NCI-H460 (cell line): ENCODE measurements around the gene SRSF5. TPM values are rescaled to one million over a fixed set of nuclear protein-coding genes. Genes with fewer than 3 reads are reported as not detected.
A peak's percentile ranks its signal among the peaks of the same experiment; 100 is the strongest.
"Not testable (repeated sequence)": the region's sequence is repeated elsewhere in the genome, so short reads cannot be mapped to it uniquely, and the experiment has no call there.

ENCODE experiments used
- DNase-seq: peaks from one replicate; pipeline ENCODE4 v3.0.0-alpha.2; 2016; ENCODE audit warnings: low read depth; ENCODE audit errors: extremely low read depth
- small RNA-seq, 2 experiments: library from RNA; depleted of rRNA; stranded (forward); fragments of <200 nt; gene quantifications; one replicate each; pipeline ENCODE3, GENCODE V24; 2014
- total RNA-seq: library from RNA; depleted of rRNA; stranded (reverse); fragments of >200 nt; shearing (Covaris generic); gene quantifications from 2 replicates; pipeline ENCODE4 v1.2.3, GENCODE V29; 2014; rRNA removed

The SRSF5 gene
- total RNA-seq, 1 experiment from 2014 or later, result 166 TPM

DNA sequence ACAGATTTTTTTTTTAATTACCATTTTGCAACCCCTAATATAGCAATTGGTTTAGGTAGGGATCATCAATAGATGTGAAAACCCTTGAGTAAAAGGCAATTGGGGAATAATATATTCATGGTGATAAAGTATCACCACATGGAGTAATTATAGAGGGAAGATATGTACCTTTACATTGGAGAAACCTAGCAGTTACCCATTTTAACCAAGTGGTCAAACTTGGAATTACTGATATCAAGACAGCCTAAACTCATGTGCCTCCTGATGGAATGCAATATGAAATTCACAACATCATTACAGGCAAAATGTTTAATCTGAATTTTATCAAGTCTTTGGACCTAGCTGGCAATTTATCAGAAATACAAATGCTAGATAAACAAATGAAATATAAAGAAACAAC, 36.8 kb downstream of the SRSF5 start:
- no peak for DNase-seq

DNA sequence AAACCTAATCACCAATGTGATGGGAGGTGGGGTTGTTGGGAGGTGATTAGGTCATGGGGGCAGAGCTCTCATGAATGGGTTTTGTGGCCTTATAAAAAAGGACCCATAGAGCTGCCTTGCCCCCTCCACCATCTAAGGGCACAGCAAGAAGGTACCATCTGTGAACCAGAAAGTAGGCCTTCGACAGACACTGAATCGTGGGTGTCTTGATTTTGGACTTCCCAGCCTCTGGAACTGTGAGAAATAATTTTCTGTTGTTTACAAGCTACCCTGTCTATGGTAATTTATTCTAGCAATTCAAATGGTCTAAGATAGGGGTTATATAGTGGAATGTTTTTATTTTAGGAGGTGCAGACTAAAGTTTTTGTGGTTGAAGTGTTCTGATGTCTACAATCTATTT, 38.0 kb downstream of the SRSF5 start:
- no peak for DNase-seq

DNA sequence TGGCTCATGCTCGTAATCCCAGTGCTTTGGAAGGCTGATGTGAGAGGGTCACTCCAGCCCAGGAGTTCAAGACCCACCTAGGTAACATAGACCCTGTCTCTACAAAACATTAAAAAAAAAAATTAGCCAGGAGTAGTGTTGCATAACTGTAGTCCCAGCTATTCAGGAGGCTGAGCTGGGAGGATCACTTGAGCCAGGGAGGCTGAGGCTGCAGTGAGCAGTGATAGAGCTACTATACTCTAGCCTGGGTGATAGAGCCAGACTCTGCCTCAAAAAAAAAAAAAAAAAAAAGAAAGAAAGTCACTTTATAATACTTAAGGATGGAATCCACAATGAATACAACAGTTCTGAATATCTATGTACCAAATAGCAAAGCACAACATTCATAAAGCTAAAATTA, 40.2 kb downstream of the SRSF5 start:
- DNase-seq, result no peak

DNA sequence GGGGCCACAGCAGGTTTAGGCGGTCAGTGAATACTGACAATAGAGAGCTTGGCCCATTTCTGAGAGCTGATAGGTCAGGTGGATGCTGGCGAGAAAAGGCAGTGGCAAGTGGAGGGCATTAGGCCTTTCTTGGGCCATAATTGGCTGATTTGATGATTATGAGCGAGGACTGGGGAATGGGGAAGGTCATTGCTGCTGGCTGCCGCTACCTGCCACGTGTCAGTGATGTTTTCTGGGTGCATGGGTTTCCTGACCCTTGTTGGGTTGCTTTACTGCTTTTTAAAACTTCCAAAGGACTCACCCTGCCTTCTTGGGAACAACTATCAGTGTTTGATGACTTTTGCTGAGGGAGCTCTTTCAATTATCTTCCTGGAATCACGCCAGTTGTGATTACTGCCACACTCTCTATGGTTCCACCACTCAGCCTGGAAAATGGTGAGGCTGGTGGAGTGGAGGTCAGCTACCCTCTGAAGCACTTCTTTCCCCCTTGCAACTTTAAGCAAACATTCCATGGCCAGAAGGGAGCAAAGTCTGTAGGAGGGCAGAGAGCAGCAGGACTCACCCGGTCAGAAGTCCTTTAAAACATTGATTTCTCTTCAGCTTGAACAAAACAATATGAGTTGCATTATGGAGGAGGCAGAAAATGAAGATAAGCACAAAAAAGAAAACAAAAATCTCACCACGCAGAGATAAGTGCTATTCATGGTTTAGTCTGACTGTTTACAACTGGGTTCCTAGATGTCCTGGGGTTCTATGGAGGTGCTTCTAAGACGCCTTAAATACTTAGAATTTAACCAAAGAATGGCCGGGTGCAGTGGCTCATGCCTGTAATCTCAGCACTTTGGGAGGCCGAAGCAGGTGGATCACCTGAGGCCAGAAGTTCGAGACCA, 42.2 kb downstream of the SRSF5 start:
- no peak for DNase-seq

DNA sequence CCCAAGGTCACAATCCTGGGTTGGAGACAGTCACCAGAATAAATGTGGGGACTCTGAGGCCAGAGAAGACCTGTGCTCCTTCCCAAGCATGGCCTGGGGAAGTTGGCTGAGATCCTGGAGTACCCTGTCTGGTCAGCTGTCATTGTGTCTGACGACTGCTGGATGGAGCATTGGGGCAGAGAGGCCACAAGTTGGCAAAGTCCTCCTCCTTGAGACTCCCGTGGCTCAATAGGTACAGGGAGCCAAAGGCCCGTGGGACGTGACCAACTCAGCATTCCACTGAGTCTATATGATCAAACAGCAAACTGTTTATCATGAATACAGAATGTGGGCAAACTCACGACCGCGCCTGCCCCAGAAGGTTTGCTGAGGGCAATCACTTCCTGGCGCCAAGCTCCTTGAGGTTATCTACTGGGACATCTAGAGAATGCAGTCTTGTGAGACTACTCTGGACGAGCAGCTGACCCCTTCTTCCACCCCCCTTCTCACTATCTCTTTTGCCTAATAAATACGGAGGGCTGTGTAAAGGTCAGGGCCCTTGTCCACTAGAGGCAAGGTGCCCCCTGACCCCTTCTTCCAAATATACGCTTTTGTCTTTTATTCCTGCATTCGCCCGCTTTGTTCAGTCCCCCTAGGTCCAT, 44.4 kb downstream of the SRSF5 start:
- no peak for DNase-seq

DNA sequence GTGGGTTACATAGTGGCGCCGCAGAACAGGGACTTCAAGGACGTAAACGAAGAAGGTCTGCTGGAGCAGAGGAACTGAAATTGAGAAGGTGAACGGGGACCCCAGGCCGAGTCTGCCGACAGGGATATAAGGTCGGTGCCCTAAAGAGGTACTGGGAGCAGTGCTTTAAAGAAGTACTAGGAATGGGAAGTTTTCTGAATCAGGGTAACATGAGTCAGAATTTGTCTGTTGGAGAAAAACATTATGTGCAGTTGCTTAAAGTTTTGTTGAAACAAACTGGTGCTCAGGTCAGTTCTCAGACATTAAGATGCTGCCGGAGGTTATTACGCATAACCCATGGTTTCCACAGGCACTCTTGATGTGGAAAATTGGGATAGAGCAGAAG, 44.9 kb downstream of the SRSF5 start:
- DNase-seq, result no peak

DNA sequence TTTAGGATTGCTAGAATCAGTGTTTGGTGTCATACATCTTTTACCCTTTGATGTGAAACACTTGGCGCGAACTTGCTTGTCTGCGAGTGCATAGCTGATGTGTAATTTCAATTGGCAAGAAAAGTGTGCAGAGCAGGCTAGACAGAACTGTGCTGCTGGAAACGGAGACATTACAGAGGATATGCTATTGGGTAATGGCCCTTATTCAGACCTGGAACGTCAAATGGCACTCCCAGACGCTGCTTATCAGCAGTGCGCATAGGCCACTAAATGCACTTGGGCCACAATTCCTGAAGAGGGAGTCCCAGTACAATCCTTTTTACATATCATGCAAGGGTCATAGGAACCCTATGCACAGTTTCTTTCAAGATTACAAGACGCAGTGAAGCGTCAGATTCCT, 45.8 kb downstream of the SRSF5 start:
- peak; percentile 60 for DNase-seq

DNA sequence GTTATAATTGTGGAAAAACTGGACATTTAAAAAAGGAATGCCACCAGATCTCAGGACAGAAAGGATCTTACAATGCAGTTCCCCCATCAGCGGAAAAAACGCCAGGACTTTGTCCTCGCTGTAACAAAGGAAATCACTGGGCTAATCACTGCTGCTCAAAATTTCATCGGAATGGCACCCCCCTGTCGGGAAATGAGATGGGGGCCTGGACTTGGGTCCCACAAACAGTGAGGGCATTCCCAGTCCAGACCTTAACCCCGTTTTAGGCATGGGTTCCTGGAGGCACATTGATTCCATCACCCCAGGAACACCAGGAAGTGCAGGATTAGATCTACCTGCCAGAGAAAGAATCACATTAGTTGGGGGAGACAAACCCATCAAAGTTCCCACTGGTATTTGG, 46.4 kb downstream of the SRSF5 start:
- DNase-seq, result not testable (repeated sequence)

DNA sequence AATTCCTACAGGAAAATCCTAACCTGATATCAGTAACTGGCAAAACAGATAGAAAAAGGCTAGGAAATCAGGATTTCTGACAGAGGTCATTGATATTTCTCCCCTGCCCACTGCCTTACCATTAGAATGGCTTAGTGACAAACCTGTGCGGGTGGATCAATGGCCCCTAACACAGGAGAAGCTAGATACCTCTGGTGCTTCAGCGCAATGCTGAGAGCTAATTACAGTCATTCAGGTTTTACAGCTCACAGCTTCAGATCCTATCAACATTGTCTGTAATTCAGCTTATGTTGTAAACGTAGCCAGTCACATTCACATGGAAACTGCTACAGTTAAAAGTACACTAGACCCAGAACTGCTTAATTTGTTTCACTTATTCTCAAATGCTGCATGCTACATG, 47.5 kb downstream of the SRSF5 start:
- DNase-seq, result no peak

DNA sequence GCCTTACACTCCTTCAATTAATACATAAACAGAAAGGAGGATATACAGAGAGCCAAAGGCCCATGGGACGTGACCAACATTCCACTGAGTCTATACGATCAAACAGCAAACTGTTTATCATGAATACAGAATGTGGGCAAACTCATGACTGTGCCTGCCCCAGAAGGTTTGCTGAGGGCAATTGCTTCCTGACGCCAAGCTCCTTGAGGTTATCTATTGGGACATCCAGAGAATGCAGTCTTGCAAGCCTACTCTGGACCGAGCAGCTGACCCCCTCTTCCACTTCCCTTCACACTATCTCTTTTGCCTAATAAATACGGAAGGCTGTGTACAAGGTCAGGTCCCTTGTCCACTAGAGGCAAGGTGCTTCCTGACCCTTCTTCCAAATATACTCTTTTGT, 48.6 kb downstream of the SRSF5 start:
- DNase-seq, result no peak

DNA sequence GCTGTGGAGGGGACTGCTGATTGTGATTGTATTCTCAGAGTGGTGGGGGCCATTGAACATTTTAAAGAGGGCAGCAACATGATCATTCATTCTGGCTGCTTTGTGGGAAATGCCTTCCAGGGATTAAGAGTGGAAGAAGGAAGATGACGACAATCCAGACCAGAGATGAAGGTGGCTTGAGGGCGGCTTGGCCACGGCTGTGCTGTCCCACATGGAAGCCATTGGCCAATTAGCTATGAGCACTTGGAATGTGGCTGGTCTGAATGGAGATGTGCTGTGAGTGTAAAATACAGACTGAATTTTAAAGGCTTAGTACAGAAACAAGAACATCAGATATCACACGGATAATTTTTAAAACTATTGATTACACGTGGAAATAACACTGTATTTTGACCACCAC, 49.3 kb downstream of the SRSF5 start:
- no peak for DNase-seq

DNA sequence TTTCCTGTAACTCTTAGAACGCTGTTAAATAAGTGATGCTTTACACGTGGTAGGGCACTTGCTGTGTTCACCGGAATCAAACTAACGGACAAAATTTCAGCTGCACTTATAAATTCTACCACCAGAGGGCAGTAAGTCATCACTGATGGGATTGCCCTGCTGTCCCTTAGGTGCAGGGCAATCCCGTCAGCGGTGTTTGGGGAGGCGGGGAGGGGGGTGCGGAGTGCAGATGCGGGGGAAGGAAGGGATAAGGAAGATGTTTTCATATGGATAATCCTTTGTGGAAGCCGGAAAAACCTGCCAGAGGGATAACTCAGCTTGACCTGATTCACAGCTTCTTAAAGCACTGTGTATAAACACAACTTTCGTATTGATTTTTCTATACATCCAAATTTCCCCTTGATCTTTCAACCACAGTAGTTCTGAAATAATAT, 51.8 kb downstream of the SRSF5 start:
- DNase-seq, result peak; percentile 85

DNA sequence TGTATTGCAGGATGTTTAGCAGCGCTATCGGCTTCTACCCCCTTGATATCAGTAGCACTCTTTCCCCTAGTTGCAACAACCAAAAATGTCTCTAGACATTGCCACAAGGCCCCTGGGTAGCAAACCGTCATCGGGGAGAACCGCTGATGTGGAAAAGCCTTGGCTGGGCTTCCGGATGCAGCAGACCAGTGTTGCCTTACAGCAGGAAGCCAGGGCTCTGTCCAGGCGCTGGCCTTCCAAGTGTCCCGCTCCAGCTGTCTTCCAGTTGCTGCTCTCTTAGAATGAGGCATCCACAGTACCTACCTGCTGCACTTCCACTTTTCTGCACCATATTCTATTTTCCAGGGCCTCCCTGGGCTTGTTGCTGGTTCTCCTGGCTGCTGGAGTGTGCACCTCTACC, 52.7 kb downstream of the SRSF5 start:
- DNase-seq, result no peak

DNA sequence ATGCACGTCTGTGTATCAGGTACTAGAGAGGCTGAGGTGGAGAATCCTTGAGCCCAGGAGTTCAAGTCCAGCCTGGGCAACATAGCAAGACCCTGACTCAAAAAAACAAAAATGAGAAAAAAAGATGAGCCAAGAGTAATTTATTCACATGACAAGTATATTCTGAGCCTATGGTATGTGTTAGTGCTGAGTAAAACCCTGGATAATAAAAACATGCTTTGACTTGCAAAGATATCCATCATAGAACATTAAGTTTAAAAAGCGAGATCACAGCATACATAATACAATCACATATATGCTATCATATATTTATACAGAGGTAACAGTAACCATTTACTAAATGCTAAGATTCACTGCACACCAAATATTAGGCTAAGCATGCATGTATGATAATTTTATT, 54.0 kb downstream of the SRSF5 start:
- DNase-seq, result no peak

Small RNA genes lying within 50 kb of the gene (small RNA-seq; reads per million reads assigned to genes)
- gene RF00614, result 0 reads per million in 2 experiments

Other genes with a start within 250 kb of the SRSF5 start
- not detected in 2 replicates for gene CCDC177, start 192.3 kb upstream of the SRSF5 start, total RNA-seq
- 4.9 and 5.1 TPM in 2 replicates for gene SUSD6, start 155.5 kb upstream of the SRSF5 start, total RNA-seq
- 0.17 TPM in 1 of 2 replicates, not detected in the other for gene SLC10A1, start 30.1 kb downstream of the SRSF5 start, total RNA-seq
- 69.2 and 70.6 TPM in 2 replicates for gene SMOC1, start 112.3 kb downstream of the SRSF5 start, total RNA-seq